Type B pancreatic cell (in vitro differentiated cells): Measurements from ENCODE around the gene GPM6B. TPM values are rescaled to one million over a fixed set of nuclear protein-coding genes. Genes with fewer than 3 reads are reported as not detected.

Source experiments
- DNase-seq: peaks from one replicate; pipeline ENCODE4 v3.0.0; 2021; ENCODE audit warnings: mixed read lengths; ENCODE audit not compliant: unreplicated experiment; ENCODE audit errors: extremely low spot score
- H3K27ac Mint-ChIP-seq: 2 replicates; pipeline ENCODE4 v1.8.0; 2021; ENCODE audit warnings: mild to moderate bottlenecking, mixed read lengths
- H3K27me3 Mint-ChIP-seq: 2 replicates; pipeline ENCODE4 v1.8.0; 2021; ENCODE audit warnings: mixed read lengths
- H3K36me3 Mint-ChIP-seq: 2 replicates; pipeline ENCODE4 v1.8.0; 2021; ENCODE audit warnings: mixed read lengths
- H3K4me1 Mint-ChIP-seq: one replicate; pipeline ENCODE4 v1.8.0; 2021; ENCODE audit warnings: mixed read lengths; ENCODE audit not compliant: unreplicated experiment
- H3K4me3 Mint-ChIP-seq: 2 replicates; pipeline ENCODE4 v1.8.0; 2021; ENCODE audit warnings: mild to moderate bottlenecking, mixed read lengths
- H3K9me3 Mint-ChIP-seq: 2 replicates; pipeline ENCODE4 v1.8.0; 2021; ENCODE audit warnings: mixed read lengths
- total RNA-seq: library from RNA; stranded (reverse); gene quantifications from 2 replicates; pipeline ENCODE4 v1.2.1, GENCODE V29; 2021; ENCODE audit warnings: low replicate concordance
- TF ChIP-seq, protein P1 (sequence below): fragments of 200-600 bp; sonication (generic); conservative IDR thresholded peaks from 2 replicates; pipeline ENCODE4 v1.5.0; 2021; ENCODE audit warnings: antibody characterized with exemption, mild to moderate bottlenecking

The GPM6B gene
- total RNA-seq, 1 donor from 2014 or later: 17.3 TPM

DNA sequence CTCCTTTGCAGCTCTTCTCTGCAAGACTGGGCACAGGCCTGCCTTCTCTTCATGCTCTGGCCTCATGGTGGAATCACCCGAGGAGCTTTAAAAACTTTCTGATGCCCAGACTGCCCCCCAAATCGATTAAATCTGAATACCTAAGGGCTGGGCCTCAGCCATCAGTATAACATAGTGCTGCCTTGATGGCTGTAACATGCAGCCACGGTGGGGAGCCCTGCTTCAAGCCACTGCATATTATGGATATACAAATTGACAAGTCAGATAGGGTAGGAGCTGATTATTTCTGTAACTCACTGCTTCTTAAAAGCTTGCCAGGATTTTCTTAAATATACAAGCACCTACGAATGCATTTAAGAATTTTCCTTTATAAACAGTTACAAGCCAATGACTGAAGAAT lies 40.5 kb downstream of the GPM6B start:
- H3K4me3 Mint-ChIP-seq: no peak overlapping the region
- no peak for DNase-seq
- no peak overlapping the region for H3K27ac Mint-ChIP-seq
- no peaks in the 10 kb centered on the region for H3K27me3 Mint-ChIP-seq
- no peaks in the 10 kb centered on the region for H3K9me3 Mint-ChIP-seq
- H3K36me3 Mint-ChIP-seq: peaks cover 13% of the 10 kb centered on the region
- TF ChIP-seq, protein P1, sequence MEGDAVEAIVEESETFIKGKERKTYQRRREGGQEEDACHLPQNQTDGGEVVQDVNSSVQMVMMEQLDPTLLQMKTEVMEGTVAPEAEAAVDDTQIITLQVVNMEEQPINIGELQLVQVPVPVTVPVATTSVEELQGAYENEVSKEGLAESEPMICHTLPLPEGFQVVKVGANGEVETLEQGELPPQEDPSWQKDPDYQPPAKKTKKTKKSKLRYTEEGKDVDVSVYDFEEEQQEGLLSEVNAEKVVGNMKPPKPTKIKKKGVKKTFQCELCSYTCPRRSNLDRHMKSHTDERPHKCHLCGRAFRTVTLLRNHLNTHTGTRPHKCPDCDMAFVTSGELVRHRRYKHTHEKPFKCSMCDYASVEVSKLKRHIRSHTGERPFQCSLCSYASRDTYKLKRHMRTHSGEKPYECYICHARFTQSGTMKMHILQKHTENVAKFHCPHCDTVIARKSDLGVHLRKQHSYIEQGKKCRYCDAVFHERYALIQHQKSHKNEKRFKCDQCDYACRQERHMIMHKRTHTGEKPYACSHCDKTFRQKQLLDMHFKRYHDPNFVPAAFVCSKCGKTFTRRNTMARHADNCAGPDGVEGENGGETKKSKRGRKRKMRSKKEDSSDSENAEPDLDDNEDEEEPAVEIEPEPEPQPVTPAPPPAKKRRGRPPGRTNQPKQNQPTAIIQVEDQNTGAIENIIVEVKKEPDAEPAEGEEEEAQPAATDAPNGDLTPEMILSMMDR: no peak
- no peaks in the 10 kb centered on the region for H3K4me1 Mint-ChIP-seq

DNA sequence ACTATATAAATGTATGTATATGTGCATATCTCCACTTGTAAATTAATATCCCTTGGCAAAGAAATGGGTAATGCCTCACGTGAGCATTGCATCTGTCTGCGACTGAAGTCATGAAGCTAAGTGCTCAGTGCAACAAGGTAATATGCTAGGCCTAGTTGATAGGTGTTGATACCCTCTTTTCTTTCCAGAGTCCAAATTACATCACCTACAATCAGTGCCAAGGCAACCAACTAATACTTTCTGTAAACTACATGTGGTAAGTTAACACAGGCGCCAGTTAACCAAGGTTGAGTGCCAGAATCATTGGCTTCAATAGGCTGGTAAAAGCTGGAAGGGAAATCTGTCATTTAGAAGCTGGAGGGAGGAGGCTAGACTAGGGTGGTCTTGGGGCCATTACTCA lies 41.1 kb downstream of the GPM6B start:
- no peak overlapping the region for H3K4me3 Mint-ChIP-seq
- no peak for DNase-seq
- TF ChIP-seq, protein P1: no peak
- H3K27me3 Mint-ChIP-seq: no peaks in the 10 kb centered on the region
- H3K9me3 Mint-ChIP-seq: no peaks in the 10 kb centered on the region
- H3K36me3 Mint-ChIP-seq: peaks cover 13% of the 10 kb centered on the region
- H3K27ac Mint-ChIP-seq: no peak overlapping the region
- H3K4me1 Mint-ChIP-seq: no peaks in the 10 kb centered on the region

DNA sequence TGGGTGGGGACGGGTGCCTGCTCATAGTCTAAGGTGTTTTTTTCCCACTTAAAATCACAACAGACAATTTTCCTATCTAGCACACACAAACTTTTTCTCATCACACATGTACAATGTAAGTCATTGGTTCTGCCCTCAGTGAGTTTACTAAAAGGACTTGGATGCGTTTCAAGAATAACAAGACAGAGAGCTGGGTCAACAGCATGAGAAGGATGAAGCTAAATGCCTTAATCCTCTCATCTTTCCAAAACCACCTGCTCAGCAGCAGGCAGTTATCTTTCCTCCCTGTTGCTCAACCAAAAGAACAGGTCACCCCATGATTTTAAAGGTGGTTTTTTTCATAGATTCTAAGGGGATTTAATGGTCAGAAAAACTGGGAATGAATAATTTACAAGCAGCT lies 42.2 kb downstream of the GPM6B start:
- H3K4me3 Mint-ChIP-seq: no peak overlapping the region
- no peak overlapping the region for H3K27ac Mint-ChIP-seq
- H3K9me3 Mint-ChIP-seq: no peaks in the 10 kb centered on the region
- H3K4me1 Mint-ChIP-seq: no peaks in the 10 kb centered on the region
- DNase-seq: no peak
- H3K27me3 Mint-ChIP-seq: no peaks in the 10 kb centered on the region
- peaks cover 13% of the 10 kb centered on the region for H3K36me3 Mint-ChIP-seq
- TF ChIP-seq, protein P1: no peak

DNA sequence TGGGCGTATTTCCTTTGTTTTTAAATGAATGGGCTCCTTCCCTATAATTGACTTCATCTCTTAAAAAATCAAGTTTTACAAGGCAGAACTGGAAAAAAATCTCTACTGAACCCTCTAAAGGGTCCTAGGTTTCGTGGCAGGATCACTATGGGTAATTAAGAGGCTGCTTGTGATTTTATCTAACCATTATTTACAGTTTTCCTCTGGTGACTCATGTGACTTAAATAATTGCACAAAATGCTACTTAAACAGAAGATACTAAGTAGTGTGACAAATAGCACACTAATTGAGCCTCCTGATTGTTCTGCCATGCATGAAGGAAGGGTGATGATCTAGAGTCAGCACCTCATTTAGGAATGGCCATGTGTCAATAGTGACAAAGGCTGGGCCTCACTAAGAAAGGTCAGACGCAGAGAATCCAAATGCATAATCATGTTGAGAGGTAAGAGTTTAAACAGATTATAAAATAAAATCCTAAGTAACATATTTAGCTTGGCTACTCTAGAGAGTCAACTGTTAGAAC lies 46.8 kb downstream of the GPM6B start:
- Mint-ChIP-seq H3K4me1 (no peaks in the 10 kb centered on the region), H3K27me3 (no peaks in the 10 kb centered on the region), H3K27ac (no peak overlapping the region), H3K4me3 (no peak overlapping the region), H3K36me3 (peaks cover 36% of the 10 kb centered on the region), H3K9me3 (no peaks in the 10 kb centered on the region)
- DNase-seq: no peak
- TF ChIP-seq, protein P1: no peak

DNA sequence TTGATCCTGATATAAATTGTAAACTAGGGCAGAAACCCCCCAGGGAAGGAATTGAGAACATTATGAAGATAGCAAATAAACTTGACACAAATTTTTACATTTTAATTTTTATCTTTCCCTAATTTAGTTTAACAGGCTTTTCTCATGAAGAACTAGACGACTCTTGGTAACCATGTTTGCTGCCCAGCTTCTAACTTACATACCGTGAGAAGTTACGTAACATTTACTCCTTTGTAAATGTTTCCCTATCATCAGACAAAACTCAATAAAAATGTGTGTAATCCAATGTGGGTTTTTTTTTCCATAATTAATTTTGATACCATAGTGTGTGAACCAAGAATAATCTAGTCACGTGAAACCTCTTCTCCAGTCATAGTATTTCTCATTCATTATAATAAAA lies 48.0 kb downstream of the GPM6B start:
- no peaks in the 10 kb centered on the region for H3K9me3 Mint-ChIP-seq
- peaks cover 30% of the 10 kb centered on the region for H3K36me3 Mint-ChIP-seq

More for the DNA sequence above, 48.0 kb downstream of the GPM6B start:
- TF ChIP-seq, protein P1: no peak
- Mint-ChIP-seq H3K4me3 (no peak overlapping the region), H3K27ac (no peak overlapping the region), H3K4me1 (no peaks in the 10 kb centered on the region), H3K27me3 (no peaks in the 10 kb centered on the region)
- DNase-seq: no peak
